RPMI8226 (cell line): ENCODE measurements around the gene ADAMTS17.
"Not testable (repeated sequence)": the region's sequence is repeated elsewhere in the genome, so short reads cannot be mapped to it uniquely, and the experiment has no call there.

ENCODE experiments used
- DNase-seq: peaks from one replicate; pipeline ENCODE4 v3.0.0-alpha.2; 2015

Gene ADAMTS17

GRCh38 chr15:99961011-99961441, 380.7 kb downstream of the ADAMTS17 start:
- DNase-seq = peak; percentile 69

DNA sequence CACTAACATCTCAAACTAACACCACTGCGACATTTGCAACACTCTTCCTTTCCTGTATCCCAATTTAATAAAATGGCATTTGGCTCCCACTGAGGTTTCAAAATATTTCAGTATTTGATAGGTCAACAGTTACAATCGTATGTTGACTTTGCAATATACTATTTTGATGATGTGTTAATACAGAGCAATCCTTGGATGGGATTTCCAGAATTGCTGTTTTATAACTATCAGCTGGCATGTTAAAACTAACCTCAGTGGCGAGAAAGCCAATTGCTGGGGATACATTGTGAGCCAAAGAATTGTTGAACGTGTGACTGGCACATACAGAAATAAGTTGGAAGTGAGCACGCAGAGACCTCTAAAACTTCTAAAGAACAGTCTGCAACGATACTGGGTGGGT, 382.4 kb downstream of the ADAMTS17 start:
- DNase-seq = no peak

DNA sequence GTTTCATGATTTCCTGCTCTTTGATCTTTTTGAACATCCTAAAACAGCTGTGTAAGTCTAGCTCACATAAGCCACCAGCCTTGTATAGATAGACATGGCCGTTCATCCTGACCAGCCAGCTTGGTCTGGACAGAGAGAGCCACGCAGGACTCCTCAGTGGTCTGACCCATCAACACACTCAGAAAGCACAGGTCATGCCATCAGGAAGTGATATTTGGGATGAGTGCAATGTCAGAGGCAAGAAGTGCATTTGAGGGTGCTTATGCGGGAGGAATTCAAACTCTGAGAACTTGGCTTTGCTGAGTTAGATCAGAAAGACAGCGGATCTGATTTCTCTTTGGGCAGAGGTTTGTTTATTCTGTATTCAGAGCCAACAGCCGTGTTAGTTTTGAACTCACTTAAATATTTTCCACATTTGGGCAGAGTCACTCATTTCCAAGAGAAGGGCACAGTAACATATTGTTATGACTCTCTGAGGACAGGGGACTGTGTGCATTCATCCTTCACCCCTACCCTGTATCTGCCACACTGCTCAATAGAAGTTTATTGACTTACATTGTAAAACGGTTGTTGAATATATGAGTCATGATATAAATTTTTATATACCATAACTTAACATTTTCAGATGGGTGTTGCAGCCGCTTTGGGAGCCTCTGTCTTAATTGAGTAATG, 383.2 kb downstream of the ADAMTS17 start:
- DNase-seq = no peak

DNA sequence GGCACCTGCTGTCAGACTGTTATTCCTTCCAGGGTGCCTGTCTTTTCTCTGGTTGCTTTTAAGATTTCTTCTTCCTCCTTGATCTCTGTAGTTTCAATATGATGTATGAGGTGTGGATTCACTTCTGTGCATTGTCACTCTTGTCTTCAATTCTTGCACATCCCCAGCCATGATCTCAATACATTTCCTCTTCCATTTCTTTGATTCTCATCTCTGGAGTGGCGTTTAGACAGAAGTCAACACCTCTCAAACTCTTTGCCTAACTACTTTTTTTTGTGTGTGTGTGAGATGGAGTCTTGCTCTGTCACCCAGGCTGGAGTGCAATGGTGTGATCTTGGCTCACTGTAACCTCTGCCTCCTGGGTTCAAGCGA, 384.1 kb downstream of the ADAMTS17 start:
- no peak for DNase-seq

DNA sequence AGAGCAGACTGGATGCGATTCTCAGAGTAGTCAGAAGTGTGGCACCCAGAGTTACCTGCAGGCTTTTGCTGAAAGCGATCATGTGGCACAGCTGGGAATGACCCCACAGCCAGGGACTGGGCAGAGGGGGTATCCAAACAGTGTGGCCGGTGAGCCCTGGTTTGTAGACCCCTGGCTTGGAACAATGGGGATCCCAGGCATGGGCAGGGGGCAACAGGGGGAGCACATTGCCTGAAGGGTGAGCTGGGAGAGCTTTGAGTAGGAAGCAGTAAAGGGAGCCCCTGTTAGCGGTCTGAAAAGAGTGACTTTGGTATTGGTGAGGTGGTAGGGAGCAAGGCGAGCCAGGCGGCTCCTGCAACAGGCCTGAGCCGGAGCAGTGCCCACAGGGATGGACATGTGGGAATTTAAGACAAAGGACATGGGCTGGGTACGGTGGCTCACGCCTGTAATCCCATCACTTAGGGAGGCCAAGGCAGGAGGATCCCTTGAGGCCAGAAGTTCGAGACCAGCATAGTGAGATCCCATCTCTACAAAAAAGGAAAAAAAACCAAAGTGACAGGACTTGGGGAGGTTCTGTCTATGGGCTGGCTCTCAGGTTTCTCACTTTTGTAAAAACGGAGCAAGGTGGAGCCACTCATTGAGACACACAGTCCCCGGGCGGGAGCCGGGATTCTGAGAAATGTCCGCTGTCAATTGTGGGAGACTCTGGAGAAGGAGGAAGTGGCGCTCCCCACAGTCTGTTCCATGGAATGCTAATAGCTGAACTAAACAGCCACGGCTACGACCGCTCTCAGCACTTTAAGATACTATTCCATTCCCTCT, 384.7 kb downstream of the ADAMTS17 start:
- no peak for DNase-seq

DNA sequence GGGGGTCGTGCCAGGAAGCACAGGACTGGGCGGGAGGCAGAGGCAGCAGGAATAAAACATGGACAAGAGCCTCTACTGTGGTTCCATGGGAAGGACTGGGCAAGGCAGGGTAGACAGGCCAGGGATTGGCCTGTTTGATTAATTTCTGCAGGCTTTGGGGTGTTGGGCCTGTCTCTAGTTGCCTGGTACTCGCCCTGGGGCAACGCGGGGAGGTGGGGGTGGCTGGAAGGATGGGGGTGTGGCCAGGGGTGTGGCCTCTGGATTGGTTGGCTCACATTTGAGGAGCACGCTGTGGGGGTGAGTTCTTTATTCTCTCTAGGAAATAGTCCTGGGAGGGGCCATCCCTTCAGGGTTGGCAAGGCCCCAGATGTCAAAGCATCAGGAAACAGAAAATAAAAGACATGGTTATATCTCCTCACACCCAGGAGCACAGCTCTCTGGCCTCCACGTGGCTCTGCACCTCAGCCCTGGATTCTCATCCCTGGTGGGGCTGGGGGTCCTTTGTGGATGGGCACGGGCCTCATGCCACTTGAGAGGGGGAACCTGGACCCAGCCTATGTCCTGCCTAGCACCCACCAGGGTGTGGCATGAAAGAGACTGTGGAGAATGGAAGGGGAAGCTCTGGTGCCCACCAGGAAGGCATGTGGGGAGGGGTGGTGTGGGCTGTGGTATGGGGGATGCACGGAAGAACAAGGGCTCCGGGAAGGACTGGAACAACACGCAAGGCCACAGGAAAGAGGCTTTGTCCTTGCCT, 385.6 kb downstream of the ADAMTS17 start:
- DNase-seq = no peak

- DNase-seq = no peak
Observed at GRCh38 chr15:99955532-99955931, 386.2 kb downstream of the ADAMTS17 start.

DNA sequence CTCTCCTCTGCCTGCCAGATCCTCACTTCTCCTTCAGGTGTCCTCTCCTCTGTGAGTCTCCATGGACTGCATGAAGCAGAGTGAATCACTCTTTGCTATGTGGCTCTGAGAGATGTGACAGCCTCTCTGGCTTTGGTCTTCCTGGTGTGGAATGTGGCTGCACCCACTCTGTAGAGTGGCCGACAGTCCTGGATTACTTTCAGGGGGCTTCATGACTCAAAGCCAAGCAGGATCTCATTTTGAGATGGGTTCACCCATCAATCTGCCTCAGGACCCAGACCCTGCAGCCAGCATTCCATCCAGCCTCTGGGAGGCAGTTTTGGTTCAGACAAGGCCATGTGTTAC, 386.6 kb downstream of the ADAMTS17 start:
- no peak for DNase-seq

GRCh38 chr15:99954361-99955180, 387.2 kb downstream of the ADAMTS17 start:
- DNase-seq = no peak

GRCh38 chr15:99953886-99954285, 387.9 kb downstream of the ADAMTS17 start:
- no peak for DNase-seq

GRCh38 chr15:99951511-99951910, 390.3 kb downstream of the ADAMTS17 start:
- DNase-seq = no peak

DNA sequence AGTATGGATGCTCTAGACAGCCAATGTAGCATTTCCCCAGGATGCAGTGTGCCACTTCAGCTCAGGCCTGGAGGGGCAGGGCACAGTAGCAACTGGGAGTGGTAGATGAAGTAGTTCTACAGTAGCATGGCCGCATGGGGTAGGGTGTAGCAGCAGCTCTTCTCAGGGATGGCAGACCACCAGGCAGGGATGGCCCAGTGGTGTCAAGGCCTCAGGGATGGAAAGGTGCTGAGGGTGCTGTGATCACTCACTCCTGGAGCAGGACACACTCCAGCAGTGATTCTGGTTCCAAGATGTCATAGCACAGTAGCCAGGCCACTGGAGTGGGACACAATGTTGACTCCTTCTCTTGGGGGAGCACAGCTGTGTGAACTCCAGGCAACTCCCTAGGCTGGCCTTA, 397.6 kb downstream of the ADAMTS17 start:
- no peak for DNase-seq

DNA sequence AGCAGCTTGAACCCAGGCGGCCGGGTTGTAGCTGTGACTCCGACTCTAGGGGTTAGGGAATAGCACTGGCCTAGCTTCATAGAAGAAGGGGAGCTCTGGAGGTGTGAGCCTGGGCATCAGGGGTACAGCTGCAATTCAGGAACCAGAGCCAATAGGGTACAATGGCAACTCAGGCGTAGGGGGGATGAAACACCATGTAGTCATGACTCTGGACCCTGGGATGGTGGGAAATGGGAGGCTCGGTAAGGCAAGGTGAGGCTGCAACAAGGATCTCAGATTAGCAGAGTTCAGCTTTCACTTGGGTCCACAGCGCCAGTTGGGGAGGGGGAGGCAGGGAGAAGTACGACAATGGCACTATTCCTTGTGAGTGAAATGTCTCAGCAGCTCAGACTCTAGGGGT, 398.3 kb downstream of the ADAMTS17 start:
- DNase-seq = no peak

DNA sequence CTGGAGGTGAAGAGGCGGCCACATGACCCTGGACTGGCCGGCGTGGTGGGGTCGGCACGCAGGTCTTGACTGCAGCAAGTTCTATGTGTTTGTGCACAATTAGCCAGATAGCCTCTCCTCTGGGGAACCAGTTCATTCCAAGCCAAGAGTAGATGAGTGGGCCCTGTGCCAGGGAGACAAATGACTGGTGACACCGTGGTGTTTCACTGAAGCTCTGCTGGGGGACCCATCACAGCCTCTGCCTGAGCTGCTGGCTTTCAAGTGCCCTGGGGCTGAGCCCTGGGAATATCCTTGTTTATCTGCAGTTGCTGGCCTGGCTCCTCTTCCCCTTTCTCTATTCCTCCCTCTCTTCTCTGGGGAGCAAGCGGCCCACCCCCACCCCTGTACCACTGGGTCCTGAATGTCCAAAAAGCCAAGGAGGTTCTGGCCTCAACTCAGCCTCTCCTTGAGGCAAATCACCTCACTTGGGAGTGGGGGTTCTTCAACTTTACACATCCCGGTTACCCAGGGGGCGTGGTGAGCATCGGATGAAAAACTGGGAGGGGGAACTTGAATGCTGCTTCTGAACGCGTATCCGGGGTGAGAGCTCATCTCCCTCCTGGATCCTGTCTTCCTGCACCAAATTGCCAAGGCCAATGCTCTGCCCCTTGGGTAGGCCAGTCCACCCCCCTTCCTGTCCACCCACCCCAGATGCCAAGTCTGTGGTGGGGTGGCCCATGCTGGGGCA, 408.9 kb downstream of the ADAMTS17 start:
- no peak for DNase-seq

GRCh38 chr15:99931703-99932603, 409.8 kb downstream of the ADAMTS17 start:
- no peak for DNase-seq

- DNase-seq = no peak
Observed at GRCh38 chr15:99930696-99931095, 411.1 kb downstream of the ADAMTS17 start.

DNA sequence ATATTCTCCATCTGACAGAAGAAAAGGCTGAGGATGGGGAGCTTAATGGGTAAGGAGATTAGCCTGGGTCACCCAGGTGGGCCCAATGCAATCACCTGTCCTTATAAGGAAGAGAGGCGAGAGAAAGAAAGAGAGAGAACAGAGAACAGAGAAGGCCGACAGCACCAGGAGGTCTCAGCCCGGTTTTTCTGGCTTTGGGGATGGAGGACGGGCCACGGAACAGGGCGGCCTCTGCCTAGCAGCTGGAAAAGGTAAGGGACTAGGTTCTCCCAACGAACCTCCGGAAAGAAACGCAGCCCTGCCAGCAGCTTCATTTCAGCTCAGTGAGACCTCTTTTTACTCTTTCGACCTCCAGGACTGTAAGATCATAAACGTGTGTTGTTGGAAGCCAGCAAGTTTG, 412.5 kb downstream of the ADAMTS17 start:
- no peak for DNase-seq

DNA sequence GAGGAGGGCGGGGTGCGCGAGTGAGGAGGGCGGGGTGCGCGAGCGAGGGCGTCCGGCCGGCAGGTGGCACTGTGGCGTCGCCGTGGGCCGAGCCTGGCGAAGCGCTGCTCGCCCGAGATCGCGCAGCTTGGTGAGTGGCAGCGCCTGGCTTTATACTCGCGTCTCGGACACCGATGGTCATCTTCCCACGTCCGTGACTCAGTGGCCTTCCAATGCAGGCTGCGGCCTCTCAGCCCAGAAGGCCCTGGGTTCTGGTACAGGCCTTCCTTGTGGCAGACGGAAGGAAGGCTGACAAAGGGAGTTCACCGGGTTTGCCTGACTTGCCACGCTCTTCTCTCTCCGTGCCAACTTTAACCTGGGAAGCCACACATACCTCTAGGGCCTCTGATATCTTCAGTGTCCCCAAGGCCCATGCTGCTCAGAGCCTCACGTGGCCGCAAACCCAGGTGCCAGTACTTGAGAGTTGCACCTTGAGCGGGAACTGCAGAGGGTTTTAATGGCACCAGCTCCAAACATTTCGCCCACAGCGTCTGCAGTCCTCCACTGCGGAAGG, 413.3 kb downstream of the ADAMTS17 start:
- DNase-seq = peak; percentile 91

DNA sequence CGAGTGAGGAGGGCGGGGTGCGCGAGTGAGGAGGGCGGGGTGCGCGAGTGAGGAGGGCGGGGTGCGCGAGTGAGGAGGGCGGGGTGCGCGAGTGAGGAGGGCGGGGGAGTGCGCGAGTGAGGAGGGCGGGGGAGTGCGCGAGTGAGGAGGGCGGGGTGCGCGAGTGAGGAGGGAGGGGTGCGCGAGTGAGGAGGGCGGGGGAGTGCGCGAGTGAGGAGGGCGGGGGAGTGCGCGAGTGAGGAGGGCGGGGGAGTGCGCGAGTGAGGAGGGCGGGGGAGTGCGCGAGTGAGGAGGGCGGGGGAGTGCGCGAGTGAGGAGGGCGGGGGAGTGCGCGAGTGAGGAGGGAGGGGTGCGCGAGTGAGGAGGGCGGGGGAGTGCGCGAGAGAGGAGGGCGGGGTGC, 415.2 kb downstream of the ADAMTS17 start:
- DNase-seq = not testable (repeated sequence)

- DNase-seq = peak; percentile 87
Observed at GRCh38 chr15:99925661-99926461, 415.9 kb downstream of the ADAMTS17 start.
